HAP-1 (cell line): ENCODE measurements around the gene CMKLR1.

ENCODE experiments used
- DNase-seq, 2 experiments: peaks; one replicate each; pipeline ENCODE4 v3.0.0-alpha.2; 2016 to 2020; ENCODE audit warnings: low spot score in 2 of 2
- H3K27me3 ChIP-seq: fragments of 250-450 bp; sonication (Bioruptor Pico); 2 replicates; pipeline ENCODE4 v1.5.1; 2020; ENCODE audit warnings: low read depth, mild to moderate bottlenecking, moderate library complexity
- H3K36me3 ChIP-seq: fragments of 250-450 bp; sonication (Bioruptor Pico); replicated peaks from 2 replicates; pipeline ENCODE4 v1.5.1; 2020; ENCODE audit warnings: mild to moderate bottlenecking
- H3K4me1 ChIP-seq: fragments of 250-450 bp; sonication (Bioruptor Pico); 2 replicates; pipeline ENCODE4 v1.5.1; 2020; ENCODE audit warnings: mild to moderate bottlenecking
- H3K4me3 ChIP-seq: fragments of 250-450 bp; sonication (Bioruptor Pico); 2 replicates; pipeline ENCODE4 v1.5.1; 2020; ENCODE audit warnings: mild to moderate bottlenecking, moderate library complexity
- H3K9me3 ChIP-seq: fragments of 250-450 bp; sonication (Bioruptor Pico); 2 replicates; pipeline ENCODE4 v1.5.1; 2020; ENCODE audit warnings: mild to moderate bottlenecking, moderate library complexity
- in situ Hi-C: fragments of 300-500 bp; cut with MboI; formaldehyde crosslinking; loops from 3 replicates; pipeline ENCODE4 v1.14.3; 2020; ENCODE audit warnings: low sequenced_read_pairs, inconsistent platforms, mixed read lengths

Gene CMKLR1

GRCh38 chr12:108271951-108272872, 66.9 kb downstream of the CMKLR1 start:
- no peaks in the 10 kb centered on the region for H3K4me1 ChIP-seq
- H3K36me3 ChIP-seq: no peaks in the 10 kb centered on the region
- in situ Hi-C loops: no loop called here
- no peak overlapping the region for H3K4me3 ChIP-seq
- no peaks in the 10 kb centered on the region for H3K9me3 ChIP-seq
- H3K27me3 ChIP-seq: no peaks in the 10 kb centered on the region
- no peak for DNase-seq

DNA sequence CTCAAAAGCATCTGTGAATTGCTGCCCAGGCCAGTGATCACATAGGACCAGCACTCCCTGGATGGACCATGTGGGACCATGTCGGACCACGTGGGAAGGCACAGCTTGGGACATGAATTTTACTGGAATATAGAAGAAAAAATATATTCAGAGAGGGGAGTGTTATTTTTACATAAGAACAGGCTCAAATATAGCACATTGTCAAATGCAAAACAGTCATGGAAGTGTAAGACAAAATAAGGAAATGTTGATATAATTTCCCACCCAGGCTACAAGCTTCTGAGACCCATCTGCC, 68.3 kb downstream of the CMKLR1 start:
- no peak for DNase-seq
- no peaks in the 10 kb centered on the region for H3K36me3 ChIP-seq
- H3K27me3 ChIP-seq: no peaks in the 10 kb centered on the region
- no peaks in the 10 kb centered on the region for H3K4me1 ChIP-seq
- H3K9me3 ChIP-seq: no peaks in the 10 kb centered on the region
- in situ Hi-C loops: no loop called here
- H3K4me3 ChIP-seq: no peak overlapping the region

- Histone ChIP-seq H3K4me1 (no peaks in the 10 kb centered on the region), H3K4me3 (no peak overlapping the region), H3K9me3 (no peaks in the 10 kb centered on the region), H3K27me3 (no peaks in the 10 kb centered on the region), H3K36me3 (no peaks in the 10 kb centered on the region)
- no peak for DNase-seq
- in situ Hi-C loops: no loop called here
These were observed 68.9 kb downstream of the CMKLR1 start for GRCh38 chr12:108270035-108270848.

DNA sequence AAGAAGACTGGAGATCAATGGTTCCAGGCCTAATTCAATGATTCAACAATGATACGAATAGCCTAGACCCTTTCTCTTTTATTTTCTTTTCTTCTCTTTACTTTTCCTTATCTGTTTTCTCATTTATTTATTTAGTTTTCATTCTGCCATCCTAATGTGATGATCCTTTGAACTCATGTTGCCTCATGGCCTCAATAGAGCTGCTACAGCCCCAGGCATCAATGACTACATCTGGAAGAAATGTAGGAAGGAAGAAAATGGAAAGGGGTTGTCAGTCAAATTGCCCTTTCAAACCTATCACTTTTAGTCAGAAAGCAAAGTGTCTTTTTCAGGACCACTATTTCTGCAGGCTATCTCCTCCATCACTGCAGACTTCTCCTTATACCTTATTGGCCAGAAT, 69.9 kb downstream of the CMKLR1 start:
- H3K36me3 ChIP-seq: no peaks in the 10 kb centered on the region
- no peak overlapping the region for H3K4me3 ChIP-seq
- DNase-seq: no peak
- H3K4me1 ChIP-seq: no peaks in the 10 kb centered on the region
- in situ Hi-C loops: no loop called here
- no peaks in the 10 kb centered on the region for H3K9me3 ChIP-seq
- no peaks in the 10 kb centered on the region for H3K27me3 ChIP-seq

GRCh38 chr12:108268397-108268796, 70.7 kb downstream of the CMKLR1 start:
- Histone ChIP-seq H3K27me3 (no peaks in the 10 kb centered on the region), H3K9me3 (no peaks in the 10 kb centered on the region), H3K36me3 (no peaks in the 10 kb centered on the region), H3K4me1 (no peaks in the 10 kb centered on the region), H3K4me3 (no peak overlapping the region)
- DNase-seq: no peak
- in situ Hi-C loops: no loop called here

GRCh38 chr12:108267450-108267849, 71.7 kb downstream of the CMKLR1 start:
- no peak for DNase-seq
- in situ Hi-C loops: no loop called here
- no peaks in the 10 kb centered on the region for H3K9me3 ChIP-seq
- H3K36me3 ChIP-seq: no peaks in the 10 kb centered on the region
- no peaks in the 10 kb centered on the region for H3K4me1 ChIP-seq
- no peaks in the 10 kb centered on the region for H3K27me3 ChIP-seq
- no peak overlapping the region for H3K4me3 ChIP-seq

DNA sequence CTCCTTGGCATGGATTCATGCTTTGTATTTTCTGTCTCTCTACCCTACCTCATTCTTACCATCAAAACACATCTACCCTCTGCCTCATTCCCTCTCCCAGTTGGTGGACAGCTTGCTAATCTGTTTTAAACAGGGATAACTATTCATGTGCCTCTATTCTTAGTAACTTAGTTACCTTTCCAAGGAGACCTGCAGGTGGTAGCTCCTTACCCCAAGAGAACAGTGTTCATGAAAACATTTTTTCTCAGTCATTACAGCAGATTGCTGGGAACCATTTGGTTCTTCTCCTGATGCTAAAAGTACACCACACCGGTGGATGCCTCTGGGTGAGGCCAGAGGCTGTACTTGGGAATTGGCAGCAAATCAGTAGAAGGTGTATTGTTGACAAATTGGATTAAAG, 73.0 kb downstream of the CMKLR1 start:
- H3K36me3 ChIP-seq: no peaks in the 10 kb centered on the region
- in situ Hi-C loops: no loop called here
- no peak overlapping the region for H3K4me3 ChIP-seq
- H3K9me3 ChIP-seq: no peaks in the 10 kb centered on the region
- H3K4me1 ChIP-seq: no peaks in the 10 kb centered on the region
- no peaks in the 10 kb centered on the region for H3K27me3 ChIP-seq
- no peak for DNase-seq

- H3K4me3 ChIP-seq: no peak overlapping the region
- DNase-seq: no peak
- H3K27me3 ChIP-seq: no peaks in the 10 kb centered on the region
- H3K4me1 ChIP-seq: no peaks in the 10 kb centered on the region
- H3K36me3 ChIP-seq: no peaks in the 10 kb centered on the region
- in situ Hi-C loops: no loop called here
- no peaks in the 10 kb centered on the region for H3K9me3 ChIP-seq
These were observed 73.6 kb downstream of the CMKLR1 start for GRCh38 chr12:108265505-108265904.

DNA sequence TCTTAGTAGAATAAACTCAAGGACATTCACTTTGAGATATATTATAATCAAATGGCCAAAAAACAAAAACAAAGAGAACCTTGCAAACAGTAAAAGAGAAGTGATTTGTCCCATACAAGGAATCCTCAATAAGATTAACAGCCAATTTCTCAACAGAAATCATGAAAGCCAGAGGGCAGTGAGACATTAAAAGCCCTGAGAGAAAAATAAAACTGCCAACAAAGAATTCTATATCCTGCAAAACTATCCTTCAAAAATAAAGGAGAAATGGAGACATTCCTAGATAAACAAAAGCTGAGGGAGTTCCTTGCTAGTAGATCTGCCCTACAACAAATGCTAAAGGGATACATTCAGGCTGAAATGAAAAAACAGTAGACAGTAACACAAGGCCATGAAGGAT, 78.1 kb downstream of the CMKLR1 start:
- in situ Hi-C loops: no loop called here
- H3K27me3 ChIP-seq: no peaks in the 10 kb centered on the region
- no peaks in the 10 kb centered on the region for H3K9me3 ChIP-seq
- H3K4me1 ChIP-seq: no peaks in the 10 kb centered on the region
- no peaks in the 10 kb centered on the region for H3K36me3 ChIP-seq
- no peak overlapping the region for H3K4me3 ChIP-seq
- no peak for DNase-seq

GRCh38 chr12:108260039-108260438, 79.1 kb downstream of the CMKLR1 start:
- Histone ChIP-seq H3K36me3 (no peaks in the 10 kb centered on the region), H3K4me1 (no peaks in the 10 kb centered on the region), H3K9me3 (no peaks in the 10 kb centered on the region), H3K4me3 (no peak overlapping the region), H3K27me3 (no peaks in the 10 kb centered on the region)
- no peak for DNase-seq
- in situ Hi-C loops: no loop called here

- Histone ChIP-seq H3K36me3 (no peaks in the 10 kb centered on the region), H3K9me3 (no peaks in the 10 kb centered on the region), H3K4me1 (no peaks in the 10 kb centered on the region), H3K27me3 (peaks cover under 1% of the 10 kb centered on the region; the same call in 1 of the 2 replicates), H3K4me3 (no peak overlapping the region)
- DNase-seq: no peak
- in situ Hi-C loops: no loop called here
These were observed 81.5 kb downstream of the CMKLR1 start for GRCh38 chr12:108257610-108258106.

- no peaks in the 10 kb centered on the region for H3K4me1 ChIP-seq
- in situ Hi-C loops: no loop called here
- no peak overlapping the region for H3K4me3 ChIP-seq
- no peaks in the 10 kb centered on the region for H3K9me3 ChIP-seq
- H3K36me3 ChIP-seq: no peaks in the 10 kb centered on the region
- DNase-seq: no peak
- peaks cover 3% of the 10 kb centered on the region; the same call in 1 of the 2 replicates for H3K27me3 ChIP-seq
These were observed 82.1 kb downstream of the CMKLR1 start for GRCh38 chr12:108257004-108257403.

DNA sequence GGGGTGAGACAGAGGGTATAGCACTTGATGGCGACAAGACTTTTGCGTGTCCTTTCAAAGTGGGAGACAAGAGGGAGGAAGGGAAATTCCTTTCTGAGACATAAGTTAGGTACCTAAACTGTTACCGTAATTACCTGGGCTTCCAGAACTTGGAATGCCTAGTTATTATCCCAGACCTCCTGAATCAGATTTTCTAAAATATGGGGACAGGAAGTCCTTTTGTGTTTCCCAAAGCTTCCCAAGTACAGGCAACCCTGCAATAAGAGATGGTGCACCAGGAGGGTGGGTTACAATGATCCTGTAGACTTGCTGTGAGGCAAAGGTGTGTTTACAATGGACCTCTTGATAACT, 83.9 kb downstream of the CMKLR1 start:
- H3K27me3 ChIP-seq: peaks cover 3% of the 10 kb centered on the region; the same call in 1 of the 2 replicates
- H3K4me1 ChIP-seq: no peaks in the 10 kb centered on the region
- H3K9me3 ChIP-seq: no peaks in the 10 kb centered on the region
- DNase-seq: no peak
- in situ Hi-C loops: no loop called here
- no peak overlapping the region for H3K4me3 ChIP-seq
- no peaks in the 10 kb centered on the region for H3K36me3 ChIP-seq
